Naive B cell (primary cell): ENCODE measurements around the gene MYH16. TPM values are rescaled to one million over a fixed set of nuclear protein-coding genes. Genes with fewer than 3 reads are reported as not detected.
"Not testable (repeated sequence)": the region's sequence is repeated elsewhere in the genome, so short reads cannot be mapped to it uniquely, and the experiment has no call there.

Experiments used
- ATAC-seq, 2 donors: fragments of 150-1000 bp; cut with Tn5 transposase; 2 replicates each; pipeline ENCODE4 v1.10.0; 2021; ENCODE audit warnings: low read depth in 2 of 2, mild to moderate bottlenecking in 2 of 2, moderate library complexity in 2 of 2
- DNase-seq: peaks from one replicate; pipeline ENCODE4 v3.0.0; 2022
- H3K27ac Mint-ChIP-seq, 6 donors: one replicate each; pipeline ENCODE4 v1.8.0; 2020 to 2022; ENCODE audit warnings: mild to moderate bottlenecking in 6 of 6, mixed read lengths in 6 of 6, moderate library complexity in 5 of 6, inconsistent platforms in 2 of 6
- H3K27me3 Mint-ChIP-seq, 3 donors: one replicate each; pipeline ENCODE4 v1.8.0; 2021 to 2022; ENCODE audit warnings: mixed read lengths in 3 of 3, mild to moderate bottlenecking in 1 of 3
- H3K36me3 Mint-ChIP-seq, 2 donors: one replicate each; pipeline ENCODE4 v1.8.0; 2020 to 2022; ENCODE audit warnings: mixed read lengths in 2 of 2, inconsistent platforms in 1 of 2, mild to moderate bottlenecking in 1 of 2
- H3K4me1 Mint-ChIP-seq, 3 donors: one replicate each; pipeline ENCODE4 v1.8.0; 2020 to 2022; ENCODE audit warnings: mixed read lengths in 3 of 3, inconsistent platforms in 1 of 3, mild to moderate bottlenecking in 1 of 3, moderate library complexity in 1 of 3
- H3K4me3 Mint-ChIP-seq, 8 donors: one replicate each; pipeline ENCODE4 v1.8.0; 2020 to 2022; ENCODE audit warnings: mild to moderate bottlenecking in 8 of 8, mixed read lengths in 8 of 8, moderate library complexity in 8 of 8, inconsistent platforms in 2 of 8
- H3K9me3 Mint-ChIP-seq, 7 donors: one replicate each; pipeline ENCODE4 v1.8.0; 2020 to 2022; ENCODE audit warnings: mixed read lengths in 7 of 7, mild to moderate bottlenecking in 5 of 7, inconsistent platforms in 2 of 7, moderate library complexity in 1 of 7
- polyA plus RNA-seq, 6 donors: library from polyadenylated mRNA; unstranded; fragments of 300-500 nt; fragmentation: Illumina TruSeq; gene quantifications; one replicate each; pipeline ENCODE4 v1.2.3, GENCODE V29; 2021; ENCODE audit warnings: low read depth in 6 of 6

The MYH16 gene
- polyA plus RNA-seq, 6 donors from 2014 or later: not detected

GRCh38 chr7:99267841-99268576 lies 4.6 kb upstream of the MYH16 start:
- peaks cover 10 to 17% (median 10%) of the 10 kb centered on the region in 3 donors for H3K27me3 Mint-ChIP-seq
- ATAC-seq (no peak), DNase-seq (no peak)
- peaks cover 0 to 5% (median 0%) of the 10 kb centered on the region in 7 donors for H3K9me3 Mint-ChIP-seq
- H3K36me3 Mint-ChIP-seq: peaks cover 0 to 5% of the 10 kb centered on the region in 2 donors
- H3K4me1 Mint-ChIP-seq: no peaks in the 10 kb centered on the region
- H3K4me3 Mint-ChIP-seq: no peak overlapping the region
- H3K27ac Mint-ChIP-seq: no peak overlapping the region

GRCh38 chr7:99268577-99268908 lies 4.1 kb upstream of the MYH16 start:
- H3K27me3 Mint-ChIP-seq: peaks cover 10 to 17% (median 10%) of the 10 kb centered on the region in 3 donors
- H3K4me1 Mint-ChIP-seq: peaks cover 0 to under 1% (median 0%) of the 10 kb centered on the region in 3 donors
- DNase-seq (no peak), ATAC-seq (no peak)
- H3K9me3 Mint-ChIP-seq: peaks cover 0 to 5% (median 0%) of the 10 kb centered on the region in 7 donors
- no peak overlapping the region for H3K4me3 Mint-ChIP-seq
- H3K27ac Mint-ChIP-seq: peak overlapping the region in 1 of 6 donors; percentile 30
- peaks cover 0 to 5% of the 10 kb centered on the region in 2 donors for H3K36me3 Mint-ChIP-seq

- H3K9me3 Mint-ChIP-seq: peaks cover 0 to 5% (median 0%) of the 10 kb centered on the region in 7 donors
- peaks cover 0 to 5% of the 10 kb centered on the region in 2 donors for H3K36me3 Mint-ChIP-seq
- peak overlapping the region in 1 of 8 donors; percentile 29 for H3K4me3 Mint-ChIP-seq
- H3K27me3 Mint-ChIP-seq: peaks cover 10 to 17% (median 10%) of the 10 kb centered on the region in 3 donors
- H3K4me1 Mint-ChIP-seq: peaks cover 0 to 7% (median 0%) of the 10 kb centered on the region in 3 donors
- no peak for ATAC-seq
- H3K27ac Mint-ChIP-seq: no peak overlapping the region
- DNase-seq: no peak
Observed at GRCh38 chr7:99270702-99271101, 1.9 kb upstream of the MYH16 start.

- DNase-seq, H3K9me3 Mint-ChIP-seq, H3K27me3 Mint-ChIP-seq, H3K27ac Mint-ChIP-seq, H3K36me3 Mint-ChIP-seq, ATAC-seq, H3K4me3 Mint-ChIP-seq, H3K4me1 Mint-ChIP-seq: not testable (repeated sequence)
Observed at GRCh38 chr7:99273561-99273960, 922 bp downstream of the MYH16 start.

- H3K27ac Mint-ChIP-seq, DNase-seq, H3K4me1 Mint-ChIP-seq, ATAC-seq, H3K36me3 Mint-ChIP-seq, H3K4me3 Mint-ChIP-seq, H3K27me3 Mint-ChIP-seq, H3K9me3 Mint-ChIP-seq: not testable (repeated sequence)
Observed at GRCh38 chr7:99274908-99275307, 2.3 kb downstream of the MYH16 start.

GRCh38 chr7:99275496-99275895 lies 2.9 kb downstream of the MYH16 start:
- no peaks in the 10 kb centered on the region for H3K36me3 Mint-ChIP-seq
- no peaks in the 10 kb centered on the region for H3K9me3 Mint-ChIP-seq
- no peak overlapping the region for H3K4me3 Mint-ChIP-seq
- H3K4me1 Mint-ChIP-seq: peaks cover 0 to 7% (median 0%) of the 10 kb centered on the region in 3 donors
- H3K27me3 Mint-ChIP-seq: peaks cover 4 to 6% (median 5%) of the 10 kb centered on the region in 3 donors
- ATAC-seq (no peak), DNase-seq (no peak)
- peak overlapping the region in 1 of 6 donors; percentile 43 for H3K27ac Mint-ChIP-seq

- Mint-ChIP-seq H3K36me3 (no peaks in the 10 kb centered on the region), H3K27me3 (peaks cover 0 to 5% (median 4%) of the 10 kb centered on the region in 3 donors), H3K27ac (peak overlapping the region in 1 of 6 donors; percentile 57), H3K4me3 (no peak overlapping the region), H3K9me3 (no peaks in the 10 kb centered on the region), H3K4me1 (peaks cover 0 to 7% (median 0%) of the 10 kb centered on the region in 3 donors)
- ATAC-seq (no peak), DNase-seq (no peak)
Observed at GRCh38 chr7:99278180-99278579, 5.5 kb downstream of the MYH16 start.

GRCh38 chr7:99284165-99284564 lies 11.5 kb downstream of the MYH16 start:
- H3K9me3 Mint-ChIP-seq, H3K4me1 Mint-ChIP-seq, H3K27ac Mint-ChIP-seq, H3K4me3 Mint-ChIP-seq, DNase-seq, ATAC-seq, H3K36me3 Mint-ChIP-seq, H3K27me3 Mint-ChIP-seq: not testable (repeated sequence)

- H3K27ac Mint-ChIP-seq: no peak overlapping the region
- H3K36me3 Mint-ChIP-seq: no peaks in the 10 kb centered on the region
- no peak for DNase-seq
- H3K27me3 Mint-ChIP-seq: no peaks in the 10 kb centered on the region
- no peak overlapping the region for H3K4me3 Mint-ChIP-seq
- ATAC-seq: no peak
- no peaks in the 10 kb centered on the region for H3K9me3 Mint-ChIP-seq
- H3K4me1 Mint-ChIP-seq: no peaks in the 10 kb centered on the region
Observed at GRCh38 chr7:99287779-99288534, 15.3 kb downstream of the MYH16 start.

- Mint-ChIP-seq H3K4me1 (no peaks in the 10 kb centered on the region), H3K27ac (no peak overlapping the region), H3K27me3 (no peaks in the 10 kb centered on the region), H3K9me3 (no peaks in the 10 kb centered on the region), H3K4me3 (no peak overlapping the region), H3K36me3 (no peaks in the 10 kb centered on the region)
- ATAC-seq (no peak), DNase-seq (no peak)
Observed at GRCh38 chr7:99289185-99289584, 16.5 kb downstream of the MYH16 start.

GRCh38 chr7:99290148-99290547 lies 17.5 kb downstream of the MYH16 start:
- not testable (repeated sequence) for H3K27me3 Mint-ChIP-seq, DNase-seq, H3K36me3 Mint-ChIP-seq, H3K4me1 Mint-ChIP-seq, H3K9me3 Mint-ChIP-seq, H3K27ac Mint-ChIP-seq, ATAC-seq, H3K4me3 Mint-ChIP-seq

GRCh38 chr7:99290980-99291607 lies 18.5 kb downstream of the MYH16 start:
- Mint-ChIP-seq H3K27ac (no peak overlapping the region), H3K36me3 (no peaks in the 10 kb centered on the region), H3K9me3 (no peaks in the 10 kb centered on the region), H3K4me3 (no peak overlapping the region), H3K27me3 (no peaks in the 10 kb centered on the region), H3K4me1 (no peaks in the 10 kb centered on the region)
- DNase-seq (no peak), ATAC-seq (no peak)

- no peaks in the 10 kb centered on the region for H3K36me3 Mint-ChIP-seq
- ATAC-seq: no peak
- no peak for DNase-seq
- peak overlapping the region in 1 of 6 donors; percentile 82 for H3K27ac Mint-ChIP-seq
- H3K4me3 Mint-ChIP-seq: no peak overlapping the region
- H3K27me3 Mint-ChIP-seq: no peaks in the 10 kb centered on the region
- H3K9me3 Mint-ChIP-seq: no peaks in the 10 kb centered on the region
- no peaks in the 10 kb centered on the region for H3K4me1 Mint-ChIP-seq
Observed at GRCh38 chr7:99292127-99292526, 19.5 kb downstream of the MYH16 start.

- no peaks in the 10 kb centered on the region for H3K4me1 Mint-ChIP-seq
- H3K27ac Mint-ChIP-seq: peak overlapping the region in 1 of 6 donors; percentile 52
- H3K27me3 Mint-ChIP-seq: no peaks in the 10 kb centered on the region
- H3K4me3 Mint-ChIP-seq: no peak overlapping the region
- DNase-seq (no peak), ATAC-seq (no peak)
- H3K36me3 Mint-ChIP-seq: no peaks in the 10 kb centered on the region
- H3K9me3 Mint-ChIP-seq: no peaks in the 10 kb centered on the region
Observed at GRCh38 chr7:99293167-99293566, 20.5 kb downstream of the MYH16 start.
